HG03571 (cell line): ENCODE data around the gene ARMS2.

Source experiments
- ATAC-seq: cut with Tn5 transposase; IDR thresholded peaks from one replicate; pipeline ENCODE4 v1.9.1; 2021; ENCODE audit not compliant: unreplicated experiment

The ARMS2 gene

DNA sequence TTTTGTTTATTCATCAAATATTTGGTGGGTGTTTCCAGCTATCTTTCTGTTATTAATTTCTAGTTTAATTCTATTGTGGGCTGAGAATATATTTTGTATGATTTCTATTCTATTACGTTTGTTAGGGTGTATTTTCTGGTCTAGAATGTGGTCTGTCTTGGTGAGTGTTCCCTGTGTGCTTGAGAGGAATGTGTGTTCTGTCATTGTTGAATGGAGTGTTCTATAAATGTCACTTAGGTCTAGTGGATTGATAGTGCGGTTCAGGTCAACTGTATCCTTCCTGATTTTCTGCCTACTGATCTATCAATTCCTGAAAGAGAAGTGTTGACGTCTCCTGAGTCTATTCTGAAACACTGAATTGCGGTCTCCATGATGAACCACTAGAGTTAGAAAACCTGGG, 15.4 kb downstream of the ARMS2 start:
- ATAC-seq, result no peak

DNA sequence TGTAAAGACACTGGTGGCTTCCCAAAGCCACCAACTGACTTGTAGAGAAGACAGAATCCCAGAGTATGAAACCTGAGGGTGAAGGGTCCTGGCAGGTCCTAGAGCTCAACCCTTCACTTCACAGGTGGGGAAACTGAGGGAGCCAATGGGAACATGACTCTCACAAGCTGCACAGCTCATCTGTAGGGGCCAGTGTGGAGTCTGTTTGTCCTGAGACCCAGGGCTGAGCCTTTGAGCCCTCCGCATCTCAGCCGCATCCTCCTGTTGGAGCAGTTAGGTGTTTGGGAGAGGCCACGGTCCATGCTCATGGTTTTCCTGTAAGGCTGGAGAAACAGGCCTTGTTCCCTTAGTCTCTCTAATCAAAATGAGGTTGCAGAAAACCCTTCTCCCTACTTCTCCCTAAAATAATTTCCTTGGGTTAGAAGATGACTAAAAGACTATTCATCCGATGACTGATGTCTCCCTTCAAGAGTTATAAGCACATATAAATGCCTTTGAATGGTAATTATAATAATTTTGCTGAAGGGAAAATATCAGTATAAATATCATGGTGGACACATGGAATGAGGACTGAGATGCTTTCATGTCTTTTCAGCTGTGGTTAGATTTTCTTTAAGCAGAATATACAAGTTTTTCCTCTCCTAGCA, 17.2 kb downstream of the ARMS2 start:
- no peak for ATAC-seq

DNA sequence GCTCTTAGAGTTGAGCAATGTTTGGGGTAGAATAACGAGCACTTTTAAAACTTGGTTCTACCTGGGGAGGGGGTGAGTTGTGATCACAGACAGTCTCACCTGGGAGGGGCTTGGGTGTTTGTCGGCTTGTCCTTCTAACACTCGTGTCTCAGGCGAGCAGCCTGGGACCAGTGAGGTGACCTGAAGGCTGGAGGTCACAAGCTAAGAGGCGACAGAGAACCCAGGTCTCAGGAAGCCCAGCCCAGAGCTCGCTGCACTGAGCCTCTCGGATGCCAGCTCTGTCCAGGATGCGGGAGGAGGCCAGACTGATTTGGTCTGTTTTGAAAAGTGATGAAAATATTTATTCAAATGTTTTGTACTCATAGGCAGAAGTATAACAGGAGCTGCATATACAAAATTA, 18.7 kb downstream of the ARMS2 start:
- no peak for ATAC-seq

DNA sequence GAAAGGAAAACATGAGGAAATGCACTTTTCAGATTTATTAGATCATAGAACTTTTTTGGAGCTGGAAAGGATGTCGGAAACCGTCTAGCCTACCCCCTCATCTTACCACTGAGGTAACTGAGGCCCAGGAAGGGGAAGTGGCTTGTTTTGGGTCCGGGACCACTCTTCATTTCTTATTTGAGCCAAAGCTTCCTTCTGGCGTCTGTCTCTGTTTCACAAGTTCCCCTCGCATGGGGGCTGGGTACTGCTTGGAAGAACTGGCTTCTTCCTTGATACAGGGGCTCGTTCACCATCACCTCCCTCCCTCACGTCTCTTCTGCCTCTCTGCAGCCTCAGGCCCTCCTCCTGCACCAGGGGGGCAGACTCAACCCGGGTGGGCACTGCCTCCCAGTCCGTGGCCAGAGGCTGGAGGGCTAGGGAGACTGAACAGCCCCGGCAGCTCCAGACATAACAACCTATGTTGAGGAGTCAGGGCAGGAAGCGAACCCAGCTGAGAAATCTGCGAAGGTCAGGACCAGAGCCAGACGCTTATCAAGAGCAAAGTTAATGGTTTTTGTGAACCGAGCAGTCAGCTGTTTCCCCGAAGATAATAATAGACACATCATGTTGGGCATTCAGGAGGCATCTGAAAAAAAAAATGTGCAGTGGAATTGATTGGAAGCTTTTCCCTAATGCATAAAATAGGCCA, 19.8 kb downstream of the ARMS2 start:
- ATAC-seq, result no peak

DNA sequence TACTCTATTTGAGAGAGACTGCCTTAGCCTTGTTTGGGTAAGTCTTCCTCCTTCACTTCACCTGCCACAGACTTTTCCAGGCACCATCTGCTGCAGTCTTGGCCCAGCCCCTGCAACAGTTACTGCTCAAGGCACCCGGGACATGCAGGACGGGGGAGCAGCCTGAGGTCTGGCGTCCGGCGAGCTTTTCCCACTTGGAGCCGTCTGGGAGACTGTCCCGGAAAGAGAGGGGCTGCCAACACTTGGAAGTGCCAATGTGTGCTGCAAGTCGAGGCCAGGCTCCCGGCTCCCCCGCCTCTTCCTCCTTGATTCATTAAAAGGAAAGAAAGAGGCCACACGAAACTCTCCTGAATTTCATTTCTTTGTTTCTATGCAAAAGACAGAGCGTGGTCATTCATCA, 20.6 kb downstream of the ARMS2 start:
- ATAC-seq, result no peak

DNA sequence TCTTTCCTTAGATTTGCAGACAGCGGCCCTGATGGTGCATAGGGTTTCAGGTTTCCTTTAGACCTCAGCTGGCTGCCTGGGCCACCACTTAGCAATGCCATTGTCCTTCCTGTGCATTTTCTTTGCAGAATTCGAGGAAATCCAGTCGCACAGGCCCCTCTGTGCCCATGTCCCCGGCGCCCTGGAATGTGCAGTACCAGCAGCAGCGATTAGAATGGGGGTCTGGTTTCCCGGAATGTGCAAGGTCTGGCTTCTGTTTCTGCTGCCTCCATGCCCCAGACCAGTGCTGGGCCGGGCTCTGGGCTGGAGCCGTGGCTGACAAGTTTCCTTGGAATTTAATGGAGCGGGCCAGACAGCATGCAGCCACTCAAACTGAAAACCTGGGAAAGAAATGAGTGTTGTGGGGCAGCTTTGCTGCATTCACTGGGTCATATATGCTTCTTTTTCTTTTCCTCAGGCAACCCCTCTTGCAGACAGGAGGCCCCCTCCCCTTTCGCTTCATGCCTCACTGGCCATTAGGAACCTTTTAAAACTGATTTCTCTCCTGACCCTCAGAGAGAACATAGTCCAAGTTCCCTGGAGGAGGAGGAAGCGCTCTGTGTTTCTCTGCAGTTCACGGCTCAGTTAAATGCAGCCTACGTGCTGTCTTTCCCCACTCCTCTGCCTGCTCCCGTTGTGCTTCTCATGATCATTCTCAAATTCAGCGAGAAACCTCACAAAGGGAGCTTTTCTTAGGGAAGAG, 21.3 kb downstream of the ARMS2 start:
- ATAC-seq, result no peak

DNA sequence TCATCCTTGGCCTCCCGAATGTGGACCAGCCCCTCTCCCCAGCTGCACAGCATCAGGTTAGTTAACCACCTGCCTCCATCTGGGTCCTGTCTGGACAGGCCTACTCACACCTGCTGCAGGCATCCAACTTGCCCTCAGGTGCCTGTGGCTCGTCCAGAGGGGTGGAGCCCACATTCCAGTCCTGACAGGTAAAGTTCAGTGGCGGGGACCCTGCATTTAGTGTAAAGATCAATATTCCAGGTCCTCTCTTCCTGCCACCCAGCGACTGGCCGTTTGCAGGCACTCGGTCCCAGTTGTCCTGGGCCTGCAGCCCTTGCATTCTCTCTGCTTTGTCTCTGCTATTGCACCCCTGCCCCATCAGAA, 21.9 kb downstream of the ARMS2 start:
- ATAC-seq, result no peak

DNA sequence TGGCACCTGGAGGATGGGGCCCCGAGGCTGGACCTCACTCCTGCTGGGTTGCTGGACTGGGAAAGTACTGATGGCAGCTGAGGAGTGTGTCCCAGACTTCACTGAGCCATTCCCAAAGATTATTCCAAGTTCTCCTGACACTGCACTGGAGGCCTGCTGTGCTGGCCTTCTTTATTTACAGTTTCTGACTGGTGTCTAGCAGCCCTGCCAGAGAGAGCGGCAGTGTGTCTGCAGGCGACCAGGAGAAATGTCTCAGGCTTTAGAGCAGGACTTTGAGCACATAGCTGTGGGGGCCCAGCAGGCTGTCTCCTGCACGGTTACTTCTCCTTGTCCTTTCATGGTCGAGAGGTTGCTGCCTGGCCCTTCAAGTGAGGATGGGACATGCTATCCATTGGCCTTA, 23.0 kb downstream of the ARMS2 start:
- no peak for ATAC-seq

DNA sequence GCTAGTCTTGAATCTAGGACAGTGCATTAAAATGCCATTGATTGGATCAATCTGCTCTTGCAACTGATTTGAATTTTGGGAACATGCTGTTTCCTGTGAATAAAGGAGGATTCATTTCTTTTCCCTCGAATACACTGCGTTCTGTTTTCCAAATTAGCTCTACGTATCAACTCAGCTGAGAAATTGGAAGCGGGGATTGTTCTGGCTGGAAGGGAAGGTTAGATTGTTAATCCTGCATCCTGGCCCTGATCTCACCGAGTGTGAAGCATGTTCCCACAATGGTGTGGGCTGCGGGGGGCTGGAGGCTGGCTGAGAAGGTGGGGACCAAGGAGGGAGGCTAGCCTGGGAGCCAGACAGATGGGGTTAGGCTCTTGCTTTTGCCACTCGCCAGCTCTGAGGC, 24.5 kb downstream of the ARMS2 start:
- no peak for ATAC-seq

DNA sequence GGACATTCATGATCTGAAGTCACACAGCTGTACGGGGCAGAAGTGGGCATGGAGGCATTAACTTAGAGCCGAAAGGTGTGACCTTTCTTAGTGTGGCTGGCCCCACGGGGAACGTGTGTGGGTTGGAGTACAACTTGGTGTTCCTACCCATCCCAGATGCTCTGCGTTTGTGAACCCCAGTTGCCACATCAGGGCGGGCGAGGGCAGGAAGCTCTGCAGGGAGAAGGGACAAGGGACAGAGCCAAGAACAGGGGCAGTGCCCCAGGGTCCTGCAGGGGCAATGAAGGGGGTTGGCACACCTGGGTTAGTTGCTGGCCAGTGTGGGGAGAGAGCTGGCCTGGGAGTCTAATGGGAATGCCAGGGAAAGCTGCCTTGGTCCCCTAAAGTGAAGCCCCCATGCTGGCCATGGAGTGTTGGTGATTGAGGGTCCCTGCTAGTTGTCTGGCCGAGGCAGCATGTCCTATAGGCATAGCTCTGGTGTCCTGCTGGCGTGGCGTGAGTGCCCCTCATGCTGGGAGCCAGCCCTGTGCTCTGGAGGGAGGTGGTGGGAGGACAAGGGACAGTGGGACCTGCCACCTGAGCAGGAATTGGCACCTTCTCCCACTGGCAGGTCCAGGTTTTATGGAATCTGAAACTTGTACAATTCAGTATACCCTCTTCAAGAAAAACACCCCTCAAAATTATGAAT, 25.8 kb downstream of the ARMS2 start:
- ATAC-seq, result no peak

DNA sequence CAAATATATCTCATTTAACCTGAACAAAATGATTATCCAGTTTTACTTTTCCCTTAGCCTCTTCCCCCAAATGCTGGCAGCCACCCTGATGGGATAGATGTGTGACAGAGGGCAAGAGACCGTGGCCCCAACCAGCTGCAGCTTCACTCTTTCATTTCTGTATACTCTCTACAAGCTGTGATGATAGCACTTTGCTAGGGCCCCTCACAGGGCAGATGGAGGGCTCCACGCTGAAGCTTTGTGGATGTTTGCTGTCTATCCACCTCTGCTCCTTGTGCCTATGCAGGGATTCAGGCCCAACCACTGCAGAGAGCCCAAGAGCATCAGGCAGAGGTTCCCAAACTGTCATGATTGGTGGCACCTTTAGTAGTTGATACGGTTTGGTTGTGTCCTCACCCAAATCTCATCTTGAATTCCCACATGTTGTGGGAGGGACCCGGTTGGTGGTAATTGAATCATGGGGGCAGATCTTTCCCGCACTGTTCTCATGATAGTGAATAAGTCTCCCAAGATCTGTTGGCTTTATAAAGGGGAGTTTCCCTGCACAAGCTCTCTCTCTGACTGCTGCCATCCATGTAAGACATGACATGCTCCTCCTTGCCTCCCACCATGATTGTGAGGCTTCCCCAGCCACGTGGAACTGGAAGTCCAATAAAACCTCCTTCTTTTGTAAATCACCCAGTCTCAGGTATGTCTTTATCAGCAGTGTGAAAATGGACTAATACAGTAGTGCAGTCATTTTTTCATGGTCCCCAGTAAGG, 27.0 kb downstream of the ARMS2 start:
- no peak for ATAC-seq

DNA sequence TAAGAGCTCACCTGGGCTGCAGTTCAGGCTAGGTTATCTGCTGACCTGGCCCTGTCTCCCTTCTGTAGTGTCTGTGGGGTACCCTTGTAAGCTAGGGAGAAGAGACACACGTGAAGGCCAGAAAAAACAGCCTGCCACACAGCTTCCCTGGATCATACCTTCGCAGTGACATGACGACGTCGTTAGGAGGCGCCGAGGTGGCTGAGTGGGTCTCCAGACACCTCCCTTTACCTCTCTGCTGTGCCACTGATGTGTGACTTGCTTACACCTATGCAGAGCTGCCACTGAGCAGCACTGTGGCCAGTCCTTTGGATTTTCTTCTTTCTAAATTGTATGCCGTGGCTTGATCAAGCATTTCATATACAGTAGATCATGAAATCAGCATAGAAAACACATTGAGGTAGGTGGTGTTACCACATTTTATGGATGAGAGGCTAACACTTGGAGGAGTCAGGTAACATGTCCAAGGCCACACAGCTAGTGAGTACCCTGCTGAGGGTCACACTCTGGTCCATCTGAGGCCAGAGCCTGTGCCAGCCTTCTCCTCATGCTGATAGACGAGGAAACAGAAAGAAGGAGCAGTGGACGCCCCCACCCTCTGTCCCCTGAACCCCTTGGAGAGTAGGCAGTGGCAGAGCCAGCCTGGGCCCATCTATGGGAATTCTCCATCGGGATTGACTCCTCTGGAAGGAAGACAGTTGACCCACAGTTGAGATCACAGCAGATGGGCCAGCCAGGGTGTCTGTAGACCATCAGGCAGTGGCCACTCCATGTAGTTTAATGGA, 30.0 kb downstream of the ARMS2 start:
- no peak for ATAC-seq

DNA sequence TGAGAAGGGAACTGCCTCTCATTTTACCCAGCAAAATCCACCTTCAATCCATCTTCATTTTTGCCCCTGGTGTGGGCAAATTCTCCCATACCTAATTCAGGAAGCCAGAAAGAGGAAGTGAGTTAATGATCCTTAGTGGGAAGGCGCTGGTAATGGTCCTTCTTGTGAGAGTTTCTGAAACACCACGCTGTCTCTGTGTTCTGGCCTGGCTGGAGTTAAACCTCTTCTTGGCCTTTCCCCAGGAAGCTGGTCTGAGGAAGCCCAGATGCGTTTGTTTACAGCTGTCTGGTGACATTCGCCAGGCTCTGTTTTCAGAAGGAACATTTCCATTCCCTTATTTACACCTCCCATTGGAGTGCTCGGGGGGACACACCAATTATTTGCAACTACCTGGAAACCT, 31.2 kb downstream of the ARMS2 start:
- no peak for ATAC-seq

DNA sequence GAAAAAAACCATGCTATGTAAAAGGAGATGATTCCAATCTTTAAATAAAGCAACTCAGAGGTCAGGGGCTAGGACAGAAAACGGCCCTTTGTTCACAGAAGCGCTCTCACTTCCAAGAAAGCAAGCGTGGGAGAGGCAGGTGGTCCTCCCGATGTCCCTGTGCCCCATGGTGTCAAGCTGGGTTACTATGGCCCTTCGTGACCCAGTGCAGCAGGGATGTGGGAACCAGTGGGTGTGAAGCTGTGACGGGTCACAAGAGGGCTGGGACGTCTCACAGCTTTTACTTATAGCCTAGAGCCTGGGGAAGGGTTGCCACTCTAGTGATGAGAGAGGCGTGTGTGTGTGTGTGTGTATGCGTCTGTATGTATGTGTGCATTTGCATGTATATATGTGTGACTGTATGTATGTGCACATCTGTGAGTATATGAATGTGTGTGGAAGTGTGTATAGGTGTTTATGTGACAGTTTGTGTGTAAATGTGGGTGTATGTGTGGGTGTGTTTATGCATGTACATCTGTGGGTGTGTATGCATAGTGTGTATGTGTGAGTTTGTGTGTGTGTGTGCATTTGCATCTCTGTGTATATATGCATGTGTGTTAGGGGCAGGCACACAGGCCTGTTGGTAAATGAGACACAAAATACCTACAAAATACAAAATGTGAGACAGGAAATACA, 32.1 kb downstream of the ARMS2 start:
- no peak for ATAC-seq

DNA sequence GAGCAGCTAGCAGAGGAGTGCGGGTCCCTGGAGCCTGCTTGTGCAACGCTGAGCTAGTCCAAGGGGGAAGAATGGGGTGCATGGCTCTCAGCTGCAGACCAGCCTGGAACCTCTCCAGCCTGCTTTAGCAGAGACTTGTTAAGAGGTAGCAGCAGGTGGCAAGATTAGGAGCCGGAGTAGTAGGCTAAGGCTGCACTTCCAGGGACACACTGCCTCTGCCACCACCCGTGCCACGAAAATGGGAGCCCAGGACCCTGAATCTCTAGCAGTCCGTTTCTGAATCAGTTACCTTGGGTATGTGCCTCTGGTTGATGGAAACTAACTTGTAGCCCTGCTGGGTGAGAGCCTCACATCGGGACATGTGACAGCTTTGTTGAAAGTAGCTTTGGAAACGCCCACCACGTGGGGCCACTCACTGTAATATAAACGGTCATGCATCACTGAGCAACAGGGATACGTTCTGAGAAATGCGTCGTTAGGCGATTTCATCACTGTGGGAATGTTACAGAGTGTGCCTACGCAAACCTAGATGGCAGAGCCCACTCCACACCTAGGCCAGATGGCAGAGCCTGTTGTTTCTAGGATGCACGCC, 32.8 kb downstream of the ARMS2 start:
- no peak for ATAC-seq

DNA sequence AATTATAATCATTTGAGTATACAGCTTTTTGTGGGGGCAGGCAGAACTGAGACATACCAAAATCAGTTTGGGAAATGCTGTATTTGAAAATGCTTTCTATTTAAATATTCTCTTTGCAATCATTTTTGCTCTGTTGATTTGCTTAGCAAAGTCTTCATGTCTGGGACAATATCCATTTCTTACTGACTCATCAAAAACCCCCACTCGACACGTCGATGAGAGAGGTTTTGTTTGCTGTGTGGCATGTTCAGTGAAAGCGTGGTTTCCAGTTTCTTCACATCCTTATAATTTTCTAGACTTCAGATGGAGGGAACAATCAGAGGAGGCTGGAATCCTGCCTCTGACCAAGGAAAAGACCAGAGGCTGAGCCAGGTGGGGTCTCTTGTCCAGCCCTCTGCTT, 35.8 kb downstream of the ARMS2 start:
- no peak for ATAC-seq

DNA sequence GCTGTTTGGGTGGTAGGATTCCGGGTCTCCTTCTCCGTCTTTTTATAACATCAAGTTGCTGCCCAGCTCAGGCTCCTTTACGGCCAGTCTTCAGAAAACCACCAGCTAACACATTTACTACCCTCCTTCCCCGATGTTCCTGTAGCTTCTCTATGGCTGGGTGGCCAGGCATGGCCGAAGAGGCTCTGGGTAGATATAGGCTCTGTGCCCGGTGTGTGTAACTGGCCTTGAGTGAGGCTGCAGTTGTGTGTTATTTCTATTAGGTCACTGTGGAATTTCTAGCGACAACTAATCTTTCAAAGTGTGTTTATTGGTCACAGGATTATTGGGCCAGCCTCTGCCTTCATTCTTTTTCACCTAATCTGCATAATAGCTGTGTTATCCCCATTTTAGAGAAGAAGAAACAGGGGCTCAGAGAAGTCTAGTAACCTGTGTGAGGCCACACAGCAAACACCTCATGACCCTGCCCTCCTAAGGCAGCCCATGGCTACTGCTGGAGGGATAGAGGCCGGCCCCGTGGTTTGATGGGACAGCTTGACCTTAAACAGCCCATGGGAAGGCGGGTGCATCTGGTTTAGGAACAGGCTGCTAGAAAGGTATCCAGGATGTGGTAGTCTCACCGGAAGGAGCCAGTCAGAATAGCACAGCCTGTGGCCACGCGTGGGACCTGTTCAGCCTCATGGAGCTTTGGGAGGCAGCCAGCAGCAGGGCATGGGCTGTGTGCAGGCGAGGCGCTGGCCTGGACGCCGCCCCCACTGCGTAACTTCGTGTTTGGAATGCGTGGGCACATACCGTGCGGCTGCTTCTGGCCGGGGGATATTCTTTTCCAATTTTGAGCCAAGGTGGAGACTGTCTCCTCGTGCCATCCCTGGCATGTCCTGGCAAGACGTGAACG, 36.6 kb downstream of the ARMS2 start:
- no peak for ATAC-seq

DNA sequence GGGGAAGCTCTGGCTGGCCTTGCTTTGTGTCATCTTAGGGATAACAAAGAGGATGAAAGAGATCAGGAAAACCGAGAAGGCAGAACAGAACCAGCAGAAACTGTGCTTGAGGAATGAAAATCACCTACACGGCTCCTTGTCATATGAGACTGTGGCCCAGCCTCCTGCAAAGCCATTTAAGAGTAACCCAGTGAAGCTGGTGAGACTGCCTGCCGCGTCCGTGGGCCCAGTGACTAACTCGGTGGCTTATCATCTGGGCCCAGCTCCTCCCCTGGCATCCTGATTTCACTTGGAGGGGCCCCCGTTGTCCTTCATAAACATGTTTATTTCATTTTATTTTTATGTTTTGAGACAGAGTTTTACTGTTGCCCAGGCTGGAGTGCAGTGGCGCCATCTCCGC, 37.6 kb downstream of the ARMS2 start:
- no peak for ATAC-seq
